ENCODE measurements around the gene PLEKHM3. TPM values are rescaled to one million over a fixed set of nuclear protein-coding genes. Genes with fewer than 3 reads are reported as not detected.

Gene PLEKHM3
- total and polyA plus RNA-seq, 2 experiments from 2014 or later: 3.9 to 8.8 TPM

DNA sequence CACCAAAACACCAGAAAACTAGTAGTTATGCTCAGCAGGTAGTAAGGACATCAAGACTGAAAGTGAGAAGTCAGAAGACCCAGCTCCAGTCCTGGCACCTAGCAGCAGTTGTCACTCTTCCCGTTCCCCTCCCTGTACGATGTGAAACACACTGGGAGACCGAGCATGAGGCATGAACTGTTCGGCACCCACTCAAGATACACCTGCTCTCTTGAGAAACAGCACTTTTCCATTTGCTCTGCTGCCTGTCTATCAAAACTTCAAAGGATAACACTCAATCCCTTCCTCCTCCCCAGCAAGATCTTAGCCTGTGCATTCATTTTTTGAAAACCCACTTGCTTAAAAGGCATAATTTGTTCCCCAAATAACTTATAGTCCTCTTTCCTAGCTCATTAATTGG is 123.9 kb downstream of the PLEKHM3 start (continued):
- TF ChIP-seq, protein P1, sequence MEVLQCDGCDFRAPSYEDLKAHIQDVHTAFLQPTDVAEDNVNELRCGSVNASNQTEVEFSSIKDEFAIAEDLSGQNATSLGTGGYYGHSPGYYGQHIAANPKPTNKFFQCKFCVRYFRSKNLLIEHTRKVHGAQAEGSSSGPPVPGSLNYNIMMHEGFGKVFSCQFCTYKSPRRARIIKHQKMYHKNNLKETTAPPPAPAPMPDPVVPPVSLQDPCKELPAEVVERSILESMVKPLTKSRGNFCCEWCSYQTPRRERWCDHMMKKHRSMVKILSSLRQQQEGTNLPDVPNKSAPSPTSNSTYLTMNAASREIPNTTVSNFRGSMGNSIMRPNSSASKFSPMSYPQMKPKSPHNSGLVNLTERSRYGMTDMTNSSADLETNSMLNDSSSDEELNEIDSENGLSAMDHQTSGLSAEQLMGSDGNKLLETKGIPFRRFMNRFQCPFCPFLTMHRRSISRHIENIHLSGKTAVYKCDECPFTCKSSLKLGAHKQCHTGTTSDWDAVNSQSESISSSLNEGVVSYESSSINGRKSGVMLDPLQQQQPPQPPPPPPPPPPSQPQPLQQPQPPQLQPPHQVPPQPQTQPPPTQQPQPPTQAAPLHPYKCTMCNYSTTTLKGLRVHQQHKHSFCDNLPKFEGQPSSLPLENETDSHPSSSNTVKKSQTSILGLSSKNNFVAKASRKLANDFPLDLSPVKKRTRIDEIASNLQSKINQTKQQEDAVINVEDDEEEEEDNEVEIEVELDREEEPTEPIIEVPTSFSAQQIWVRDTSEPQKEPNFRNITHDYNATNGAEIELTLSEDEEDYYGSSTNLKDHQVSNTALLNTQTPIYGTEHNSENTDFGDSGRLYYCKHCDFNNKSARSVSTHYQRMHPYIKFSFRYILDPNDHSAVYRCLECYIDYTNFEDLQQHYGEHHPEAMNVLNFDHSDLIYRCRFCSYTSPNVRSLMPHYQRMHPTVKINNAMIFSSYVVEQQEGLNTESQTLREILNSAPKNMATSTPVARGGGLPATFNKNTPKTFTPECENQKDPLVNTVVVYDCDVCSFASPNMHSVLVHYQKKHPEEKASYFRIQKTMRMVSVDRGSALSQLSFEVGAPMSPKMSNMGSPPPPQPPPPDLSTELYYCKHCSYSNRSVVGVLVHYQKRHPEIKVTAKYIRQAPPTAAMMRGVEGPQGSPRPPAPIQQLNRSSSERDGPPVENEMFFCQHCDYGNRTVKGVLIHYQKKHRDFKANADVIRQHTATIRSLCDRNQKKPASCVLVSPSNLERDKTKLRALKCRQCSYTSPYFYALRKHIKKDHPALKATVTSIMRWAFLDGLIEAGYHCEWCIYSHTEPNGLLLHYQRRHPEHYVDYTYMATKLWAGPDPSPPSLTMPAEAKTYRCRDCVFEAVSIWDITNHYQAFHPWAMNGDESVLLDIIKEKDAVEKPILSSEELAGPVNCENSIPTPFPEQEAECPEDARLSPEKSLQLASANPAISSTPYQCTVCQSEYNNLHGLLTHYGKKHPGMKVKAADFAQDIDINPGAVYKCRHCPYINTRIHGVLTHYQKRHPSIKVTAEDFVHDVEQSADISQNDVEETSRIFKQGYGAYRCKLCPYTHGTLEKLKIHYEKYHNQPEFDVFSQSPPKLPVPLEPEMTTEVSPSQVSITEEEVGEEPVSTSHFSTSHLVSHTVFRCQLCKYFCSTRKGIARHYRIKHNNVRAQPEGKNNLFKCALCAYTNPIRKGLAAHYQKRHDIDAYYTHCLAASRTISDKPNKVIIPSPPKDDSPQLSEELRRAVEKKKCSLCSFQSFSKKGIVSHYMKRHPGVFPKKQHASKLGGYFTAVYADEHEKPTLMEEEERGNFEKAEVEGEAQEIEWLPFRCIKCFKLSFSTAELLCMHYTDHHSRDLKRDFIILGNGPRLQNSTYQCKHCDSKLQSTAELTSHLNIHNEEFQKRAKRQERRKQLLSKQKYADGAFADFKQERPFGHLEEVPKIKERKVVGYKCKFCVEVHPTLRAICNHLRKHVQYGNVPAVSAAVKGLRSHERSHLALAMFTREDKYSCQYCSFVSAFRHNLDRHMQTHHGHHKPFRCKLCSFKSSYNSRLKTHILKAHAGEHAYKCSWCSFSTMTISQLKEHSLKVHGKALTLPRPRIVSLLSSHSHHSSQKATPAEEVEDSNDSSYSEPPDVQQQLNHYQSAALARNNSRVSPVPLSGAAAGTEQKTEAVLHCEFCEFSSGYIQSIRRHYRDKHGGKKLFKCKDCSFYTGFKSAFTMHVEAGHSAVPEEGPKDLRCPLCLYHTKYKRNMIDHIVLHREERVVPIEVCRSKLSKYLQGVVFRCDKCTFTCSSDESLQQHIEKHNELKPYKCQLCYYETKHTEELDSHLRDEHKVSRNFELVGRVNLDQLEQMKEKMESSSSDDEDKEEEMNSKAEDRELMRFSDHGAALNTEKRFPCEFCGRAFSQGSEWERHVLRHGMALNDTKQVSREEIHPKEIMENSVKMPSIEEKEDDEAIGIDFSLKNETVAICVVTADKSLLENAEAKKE (CRISPR knock-in tag; IDR thresholded peaks at IDR 0.05): no peak
- no peak for TF ChIP-seq NANOG (IDR thresholded peaks at IDR 0.05; ENCODE audit: borderline replicate concordance)

DNA sequence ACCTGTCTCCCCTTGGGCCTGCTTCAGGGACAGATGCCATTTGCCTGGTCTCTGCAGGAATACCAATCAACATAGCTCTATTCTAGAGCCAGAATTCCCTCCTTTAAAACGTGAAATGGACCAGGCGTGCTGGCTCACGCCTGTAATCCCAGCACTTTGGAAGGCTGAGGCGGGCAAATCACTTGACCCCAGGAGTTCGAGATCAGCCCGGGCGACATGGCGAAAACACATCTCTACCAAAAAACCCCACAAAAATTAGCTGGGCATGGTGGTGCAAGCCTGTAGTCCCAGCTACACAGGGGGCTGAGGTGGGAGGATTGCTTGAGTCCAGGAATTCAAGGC is 127.0 kb downstream of the PLEKHM3 start:
- Mint-ChIP-seq H3K4me3 (no peak overlapping the region), H3K27ac (no peak overlapping the region), H3K4me1 (peaks cover 36% of the 10 kb centered on the region), H3K27me3 (ENCODE audit: insufficient read depth, low read depth, poor library complexity) (peaks cover 2% of the 10 kb centered on the region), H3K36me3 (ENCODE audit: low read depth) (no peaks in the 10 kb centered on the region), H3K9me3 (no peaks in the 10 kb centered on the region)
- H4K20me1 ChIP-seq (replicated peaks; ENCODE audit: insufficient read depth): no peaks in the 10 kb centered on the region
- H3K4me2 ChIP-seq: peak overlapping the region; percentile 39; the same call in 1 of the 2 replicates
- H3K36me3 ChIP-seq (ENCODE audit: insufficient read depth): no peaks in the 10 kb centered on the region
- no peak for ATAC-seq
- H2AFZ ChIP-seq: no peak overlapping the region
- H3K9me2 ChIP-seq (ENCODE audit: insufficient read depth): no peaks in the 10 kb centered on the region
- H3K27me3 ChIP-seq (ENCODE audit: insufficient read depth): no peaks in the 10 kb centered on the region
- H3F3A ChIP-seq (replicated peaks; ENCODE audit: low read depth): no peaks in the 10 kb centered on the region
- no peak overlapping the region for H3K4me3 ChIP-seq
- peaks cover 32% of the 10 kb centered on the region for H3K4me1 ChIP-seq (ENCODE audit: insufficient read depth)
- H3K27ac ChIP-seq (ENCODE audit: low read depth): no peak overlapping the region; the same call in 1 of the 2 replicates
- H3K79me2 ChIP-seq (replicated peaks; ENCODE audit: insufficient read depth): no peaks in the 10 kb centered on the region
- no peak for DNase-seq (ENCODE audit: low spot score)
- TF ChIP-seq STAT1 (IDR thresholded peaks at IDR 0.05; ENCODE audit: unreplicated experiment) (no peak), EZH2 (IDR thresholded peaks at IDR 0.05; ENCODE audit: low read depth, unreplicated experiment) (no peak), EZH2phosphoT487 (IDR thresholded peaks at IDR 0.05; ENCODE audit: unreplicated experiment) (no peak), JUNB (IDR thresholded peaks at IDR 0.05; ENCODE audit: unreplicated experiment) (no peak), NANOG (IDR thresholded peaks at IDR 0.05; ENCODE audit: borderline replicate concordance) (no peak)
- TF ChIP-seq, protein P1 (CRISPR knock-in tag; IDR thresholded peaks at IDR 0.05): no peak
- TF ChIP-seq, protein P2, sequence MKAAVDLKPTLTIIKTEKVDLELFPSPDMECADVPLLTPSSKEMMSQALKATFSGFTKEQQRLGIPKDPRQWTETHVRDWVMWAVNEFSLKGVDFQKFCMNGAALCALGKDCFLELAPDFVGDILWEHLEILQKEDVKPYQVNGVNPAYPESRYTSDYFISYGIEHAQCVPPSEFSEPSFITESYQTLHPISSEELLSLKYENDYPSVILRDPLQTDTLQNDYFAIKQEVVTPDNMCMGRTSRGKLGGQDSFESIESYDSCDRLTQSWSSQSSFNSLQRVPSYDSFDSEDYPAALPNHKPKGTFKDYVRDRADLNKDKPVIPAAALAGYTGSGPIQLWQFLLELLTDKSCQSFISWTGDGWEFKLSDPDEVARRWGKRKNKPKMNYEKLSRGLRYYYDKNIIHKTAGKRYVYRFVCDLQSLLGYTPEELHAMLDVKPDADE (IDR thresholded peaks at IDR 0.05): no peak

Data from GM23338 (cell line).